RWPE1 (cell line): Measurements from ENCODE around the gene WDTC1.

Experiments used
- CTCF ChIA-PET: fragments of 350-600 bp; sonication (Branson Sonifier 250); formaldehyde crosslinking; extraction: SDS; loops from one replicate; lab custom pipeline; 2021; lab: Yijun Ruan, JAX
- POLR2A ChIA-PET: fragments of 400-600 bp; formaldehyde crosslinking; extraction: SDS; loops from one replicate; lab custom pipeline; 2020; ENCODE audit warnings: antibody characterized with exemption; ENCODE audit not compliant: low non-redundant PET; lab: Yijun Ruan, JAX
- DNase-seq: peaks from one replicate; pipeline ENCODE4 v3.0.0; 2012; ENCODE audit warnings: low spot score
- H3K27ac ChIP-seq: fragments of 450-650 bp; 2 replicates; pipeline ENCODE4 v1.5.1; 2017
- TF ChIP-seq, protein P1 (sequence below): fragments of 450-650 bp; conservative IDR thresholded peaks from 2 replicates; pipeline ENCODE4 v1.5.1; 2017; ENCODE audit warnings: low read depth, mild to moderate bottlenecking

WDTC1 gene

DNA sequence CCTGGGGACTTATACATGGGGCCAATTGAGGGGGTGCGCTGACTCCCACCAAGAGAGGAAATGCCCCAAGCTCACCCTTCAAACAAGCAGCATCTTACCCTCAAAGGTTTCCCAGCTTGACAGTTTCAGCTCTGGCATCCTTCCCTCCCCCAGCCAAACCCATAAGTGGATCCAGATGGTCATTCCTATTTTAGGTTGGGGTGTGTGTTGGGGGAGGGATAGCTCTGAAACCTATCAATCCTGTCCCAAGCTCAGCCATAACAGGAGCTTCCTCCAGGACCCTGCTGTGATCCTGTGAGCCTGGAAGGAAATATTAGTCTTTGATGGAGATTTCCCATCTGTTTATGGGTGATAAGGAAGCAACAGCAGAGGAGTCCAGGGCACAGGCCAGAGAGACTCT, 84.2 kb downstream of the WDTC1 start:
- TF ChIP-seq, protein P1, sequence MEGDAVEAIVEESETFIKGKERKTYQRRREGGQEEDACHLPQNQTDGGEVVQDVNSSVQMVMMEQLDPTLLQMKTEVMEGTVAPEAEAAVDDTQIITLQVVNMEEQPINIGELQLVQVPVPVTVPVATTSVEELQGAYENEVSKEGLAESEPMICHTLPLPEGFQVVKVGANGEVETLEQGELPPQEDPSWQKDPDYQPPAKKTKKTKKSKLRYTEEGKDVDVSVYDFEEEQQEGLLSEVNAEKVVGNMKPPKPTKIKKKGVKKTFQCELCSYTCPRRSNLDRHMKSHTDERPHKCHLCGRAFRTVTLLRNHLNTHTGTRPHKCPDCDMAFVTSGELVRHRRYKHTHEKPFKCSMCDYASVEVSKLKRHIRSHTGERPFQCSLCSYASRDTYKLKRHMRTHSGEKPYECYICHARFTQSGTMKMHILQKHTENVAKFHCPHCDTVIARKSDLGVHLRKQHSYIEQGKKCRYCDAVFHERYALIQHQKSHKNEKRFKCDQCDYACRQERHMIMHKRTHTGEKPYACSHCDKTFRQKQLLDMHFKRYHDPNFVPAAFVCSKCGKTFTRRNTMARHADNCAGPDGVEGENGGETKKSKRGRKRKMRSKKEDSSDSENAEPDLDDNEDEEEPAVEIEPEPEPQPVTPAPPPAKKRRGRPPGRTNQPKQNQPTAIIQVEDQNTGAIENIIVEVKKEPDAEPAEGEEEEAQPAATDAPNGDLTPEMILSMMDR, result no peak
- no peak overlapping the region for H3K27ac ChIP-seq
- no peak for DNase-seq
- POLR2A ChIA-PET, result no interaction called here
- CTCF ChIA-PET, result no interaction called here

DNA sequence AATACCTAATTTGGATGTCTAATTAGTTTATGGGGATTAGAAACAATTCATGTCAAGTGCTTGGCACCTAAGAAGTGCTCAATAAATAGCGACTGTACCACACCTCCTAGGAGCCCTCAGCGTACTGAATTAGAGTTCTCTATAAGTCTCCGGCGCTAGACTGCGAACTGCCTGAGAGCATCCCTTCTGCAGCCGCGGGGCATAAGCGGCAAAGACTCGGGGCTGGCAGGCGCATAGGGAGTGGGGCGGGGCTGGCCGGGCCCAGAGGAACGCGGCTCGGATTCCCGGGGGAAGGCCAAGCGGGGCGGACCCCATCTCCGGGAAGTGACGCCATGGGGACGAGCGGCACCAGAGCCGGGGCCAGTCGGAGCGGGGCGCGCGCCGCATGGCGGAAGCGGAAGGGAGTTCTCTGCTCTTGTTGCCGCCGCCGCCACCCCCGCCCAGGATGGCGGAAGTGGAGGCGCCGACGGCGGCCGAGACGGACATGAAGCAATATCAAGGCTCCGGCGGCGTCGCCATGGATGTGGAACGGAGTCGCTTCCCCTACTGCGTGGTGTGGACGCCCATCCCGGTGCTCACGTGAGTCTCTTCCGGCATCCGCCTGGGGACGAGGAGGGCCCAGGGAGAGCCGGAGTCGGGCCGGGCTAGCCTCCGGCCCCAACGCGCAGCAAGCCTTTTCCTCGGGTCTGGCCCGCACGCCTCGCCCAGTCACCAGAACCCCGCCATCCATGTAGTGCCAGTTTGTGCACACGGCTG, 87.6 kb downstream of the WDTC1 start, which contains the start of gene TMEM222:
TMEM222 (plus strand) TSS at position 351 of the 756 bp plus-strand sequence; CDS start at position 386, 35 bp downstream.
- TF ChIP-seq, protein P1, result no peak
- ChIA-PET CTCF (interaction anchor here (1.6 kb wide), 1 partner anchor 11 kb away, joined by 8 read pairs; no protein-coding TSS in a partner anchor), POLR2A (no interaction called here)

DNA sequence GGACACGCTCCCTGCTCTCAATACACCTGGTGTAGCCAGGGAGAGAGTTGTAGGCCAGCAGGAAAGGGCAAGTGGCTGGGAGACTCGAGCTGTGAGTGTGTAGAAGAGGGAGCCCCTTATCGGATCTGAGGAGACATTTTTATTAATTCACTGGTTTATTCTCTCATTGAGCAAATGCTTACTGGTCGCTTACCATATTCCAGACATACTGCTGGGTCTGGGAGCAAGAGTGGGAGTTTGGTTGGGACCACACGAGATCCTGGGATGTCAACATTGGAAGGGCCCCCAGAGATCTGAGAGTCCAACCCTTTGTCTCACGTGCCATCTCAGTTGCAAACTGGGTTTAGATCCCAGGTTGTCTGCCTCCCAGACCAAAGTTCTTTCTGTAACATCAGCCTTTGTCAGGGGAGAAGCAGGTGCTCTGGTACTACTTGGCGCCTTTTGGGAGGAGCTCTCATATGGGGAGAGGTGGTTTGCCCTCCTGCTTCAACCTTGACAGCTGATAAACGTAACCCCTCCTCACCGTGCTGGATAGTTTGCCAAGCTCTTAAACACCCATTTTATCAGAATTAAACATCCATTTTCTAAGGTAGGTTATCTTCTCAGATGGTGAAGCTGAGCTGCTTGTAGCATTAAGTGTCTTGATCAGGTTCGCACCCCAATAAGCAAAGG, 88.3 kb downstream of the WDTC1 start:
- DNase-seq, result no peak
- peak overlapping the region; percentile 88 for H3K27ac ChIP-seq
- ChIA-PET CTCF (interaction anchor here (0.6 to 1.6 kb wide), 3 partner anchors 10 to 27 kb away, joined by 3 to 8 read pairs (median 4); no protein-coding TSS in a partner anchor), POLR2A (interaction anchor here (0.8 to 0.9 kb wide), 2 partner anchors 20 to 164 kb away, joined by 3 read pairs; partner anchors contain the start of gene SYTL1)
- TF ChIP-seq, protein P1, result no peak

More for the DNA sequence above, 87.6 kb downstream of the WDTC1 start, which contains the start of gene TMEM222:
- DNase-seq, result peak; percentile 97
- peak within 1 kb of the TSS; percentile 88 for H3K27ac ChIP-seq

DNA sequence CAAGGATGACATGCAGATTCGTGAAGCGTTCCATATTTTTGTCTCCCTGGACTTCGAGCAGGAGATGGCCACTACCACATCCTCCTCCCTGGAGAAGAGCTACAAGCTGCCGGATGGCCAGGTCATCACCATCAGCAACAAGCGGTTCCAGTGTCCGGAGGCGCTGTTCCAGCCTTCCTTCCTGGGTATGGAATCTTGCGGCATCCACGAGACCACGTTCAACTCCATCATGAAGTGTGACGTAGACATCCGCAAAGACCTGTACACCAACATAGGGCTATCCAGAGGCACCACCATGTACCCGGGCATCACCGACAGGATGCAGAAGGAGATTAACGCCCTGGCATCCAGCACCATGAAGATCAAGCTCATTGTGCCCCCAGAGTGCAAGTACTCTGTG, 90.9 kb downstream of the WDTC1 start:
- TF ChIP-seq, protein P1, result no peak
- DNase-seq, result no peak
- ChIA-PET CTCF (no interaction called here), POLR2A (no interaction called here)
- no peak overlapping the region for H3K27ac ChIP-seq

DNA sequence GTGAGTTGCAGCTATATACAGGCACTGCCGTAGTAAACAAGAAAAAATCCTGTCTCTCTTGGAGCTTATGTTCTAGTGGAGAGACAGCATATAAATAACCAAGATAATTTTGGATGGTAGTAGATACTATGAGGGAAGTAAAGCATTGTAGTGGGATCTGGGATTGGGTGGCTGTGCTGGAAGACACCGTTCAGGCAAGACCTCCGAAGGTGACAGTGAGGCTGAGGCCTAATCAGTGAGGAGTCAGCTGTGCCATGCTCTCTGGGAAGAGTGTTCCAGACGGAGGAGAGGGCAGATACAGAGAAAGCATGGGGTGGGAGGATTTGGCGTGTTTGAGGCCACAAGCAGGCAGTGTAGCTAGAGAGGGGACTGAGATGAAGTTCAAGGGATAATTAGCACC, 93.5 kb downstream of the WDTC1 start:
- TF ChIP-seq, protein P1, result no peak
- ChIA-PET POLR2A (no interaction called here), CTCF (interaction anchor here (1.6 kb wide), 1 partner anchor 27 kb away, joined by 5 read pairs; no protein-coding TSS in a partner anchor)
- DNase-seq, result no peak
- H3K27ac ChIP-seq, result no peak overlapping the region

DNA sequence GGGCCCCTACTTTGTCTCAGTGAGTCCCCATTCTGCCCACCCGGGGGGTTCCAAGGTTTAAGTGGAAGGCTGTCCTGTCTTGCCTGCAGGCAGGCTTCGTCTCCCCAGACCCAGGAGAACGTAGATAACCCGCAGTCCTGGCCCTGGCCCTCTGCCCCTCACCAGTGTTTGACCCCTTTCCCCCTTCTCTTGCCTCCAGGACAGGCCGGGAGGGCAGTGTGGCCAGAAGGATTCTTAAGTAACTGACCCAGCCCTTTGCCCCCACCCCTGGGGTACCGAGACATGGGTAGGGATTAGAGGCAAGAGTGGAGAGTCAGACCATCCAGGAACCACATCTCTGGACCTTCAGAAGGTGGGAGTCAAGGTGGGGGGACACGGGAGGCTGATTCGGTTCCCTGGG, 96.4 kb downstream of the WDTC1 start:
- POLR2A ChIA-PET, result no interaction called here
- peak overlapping the region; percentile 98 for H3K27ac ChIP-seq

More for the DNA sequence above, 96.4 kb downstream of the WDTC1 start:
- TF ChIP-seq, protein P1, result no peak
- CTCF ChIA-PET, result no interaction called here
- no peak for DNase-seq
